Ishikawa (cell line): ENCODE measurements around the gene SH2B2.
"Not testable (repeated sequence)": the region's sequence is repeated elsewhere in the genome, so short reads cannot be mapped to it uniquely, and the experiment has no call there.

Source experiments
- CEBPB ChIP-seq: IDR thresholded peaks from 2 replicates; pipeline ENCODE4 v1.6.1; 2012
- CREB1 ChIP-seq: IDR thresholded peaks from 2 replicates; pipeline ENCODE4 v1.6.1; 2012; ENCODE audit warnings: low read depth
- EGR1 ChIP-seq: IDR thresholded peaks from 2 replicates; pipeline ENCODE4 v1.6.1; 2012
- EP300 ChIP-seq: IDR thresholded peaks from 2 replicates; pipeline ENCODE4 v1.6.1; 2012; ENCODE audit warnings: borderline replicate concordance
- FOXM1 ChIP-seq: IDR thresholded peaks from 2 replicates; pipeline ENCODE4 v1.6.1; 2012; ENCODE audit warnings: low read depth, borderline replicate concordance
- NFIC ChIP-seq: IDR thresholded peaks from 2 replicates; pipeline ENCODE4 v1.6.1; 2012
- RAD21 ChIP-seq: IDR thresholded peaks from 2 replicates; pipeline ENCODE4 v1.6.1; 2012; ENCODE audit warnings: low read depth
- TAF1 ChIP-seq: IDR thresholded peaks from 2 replicates; pipeline ENCODE4 v1.6.1; 2012; ENCODE audit warnings: low read depth, mild to moderate bottlenecking
- TCF12 ChIP-seq: IDR thresholded peaks from 2 replicates; pipeline ENCODE4 v1.6.1; 2012; ENCODE audit warnings: low read depth
- TEAD4 ChIP-seq: IDR thresholded peaks from 2 replicates; pipeline ENCODE4 v1.6.1; 2012
- YY1 ChIP-seq: IDR thresholded peaks from 2 replicates; pipeline ENCODE4 v1.6.1; 2012; ENCODE audit warnings: low read depth
- ZBTB7A ChIP-seq: IDR thresholded peaks from 2 replicates; pipeline ENCODE4 v1.6.1; 2012; ENCODE audit warnings: low read depth
- TF ChIP-seq, protein P1 (sequence below): IDR thresholded peaks from 2 replicates; pipeline ENCODE4 v1.6.1; 2012
- TF ChIP-seq, protein P2 (sequence below): IDR thresholded peaks from 2 replicates; pipeline ENCODE4 v1.6.1; 2012; ENCODE audit warnings: low read depth, mild to moderate bottlenecking
- TF ChIP-seq, protein P3 (sequence below): IDR thresholded peaks from 2 replicates; pipeline ENCODE4 v1.6.1; 2012

SH2B2 gene

DNA sequence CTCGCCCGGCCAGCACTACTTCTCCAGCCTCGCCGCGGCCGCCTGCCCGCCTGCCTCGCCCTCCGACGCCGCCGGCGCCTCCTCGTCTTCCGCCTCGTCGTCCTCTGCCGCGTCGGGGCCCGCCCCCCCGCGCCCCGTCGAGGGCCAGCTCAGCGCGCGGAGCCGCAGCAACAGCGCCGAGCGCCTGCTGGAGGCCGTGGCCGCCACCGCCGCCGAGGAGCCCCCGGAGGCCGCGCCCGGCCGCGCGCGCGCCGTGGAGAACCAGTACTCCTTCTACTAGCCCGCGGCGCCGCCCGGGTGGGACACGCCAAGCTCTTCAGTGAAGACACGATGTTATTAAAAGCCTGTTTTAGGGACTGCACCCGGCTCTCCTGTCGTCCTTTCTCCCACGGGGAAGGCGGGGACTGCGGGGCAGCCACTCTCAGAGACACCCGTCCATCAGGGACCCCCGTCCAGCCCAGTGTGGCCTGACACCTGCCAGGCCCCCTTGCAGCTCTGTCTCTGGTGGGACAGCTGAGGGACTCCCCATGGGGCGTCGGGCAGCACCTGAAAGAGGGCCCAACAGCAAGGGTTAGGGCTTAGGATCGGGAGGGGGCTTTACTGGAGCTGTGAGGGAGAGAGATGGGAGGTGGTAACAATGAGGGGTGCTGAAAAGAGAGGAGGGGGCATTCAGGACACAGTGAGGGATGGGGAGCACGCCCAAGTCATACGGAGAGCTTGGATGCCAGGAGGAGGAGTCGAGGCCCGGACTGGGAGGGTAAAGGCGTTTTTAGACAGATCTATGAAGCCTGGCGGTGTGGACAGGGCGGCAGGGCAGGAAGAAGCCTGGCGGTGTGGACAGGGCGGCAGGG lies 34.9 kb downstream of the SH2B2 start:
- no peak for TF ChIP-seq CREB1
- TF ChIP-seq EGR1 = no peak
- TF ChIP-seq YY1 = no peak
- TF ChIP-seq, protein P1, sequence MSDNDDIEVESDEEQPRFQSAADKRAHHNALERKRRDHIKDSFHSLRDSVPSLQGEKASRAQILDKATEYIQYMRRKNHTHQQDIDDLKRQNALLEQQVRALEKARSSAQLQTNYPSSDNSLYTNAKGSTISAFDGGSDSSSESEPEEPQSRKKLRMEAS = no peak
- TF ChIP-seq ZBTB7A = no peak
- no peak for TF ChIP-seq NFIC
- no peak for TF ChIP-seq TCF12
- TF ChIP-seq, protein P2, sequence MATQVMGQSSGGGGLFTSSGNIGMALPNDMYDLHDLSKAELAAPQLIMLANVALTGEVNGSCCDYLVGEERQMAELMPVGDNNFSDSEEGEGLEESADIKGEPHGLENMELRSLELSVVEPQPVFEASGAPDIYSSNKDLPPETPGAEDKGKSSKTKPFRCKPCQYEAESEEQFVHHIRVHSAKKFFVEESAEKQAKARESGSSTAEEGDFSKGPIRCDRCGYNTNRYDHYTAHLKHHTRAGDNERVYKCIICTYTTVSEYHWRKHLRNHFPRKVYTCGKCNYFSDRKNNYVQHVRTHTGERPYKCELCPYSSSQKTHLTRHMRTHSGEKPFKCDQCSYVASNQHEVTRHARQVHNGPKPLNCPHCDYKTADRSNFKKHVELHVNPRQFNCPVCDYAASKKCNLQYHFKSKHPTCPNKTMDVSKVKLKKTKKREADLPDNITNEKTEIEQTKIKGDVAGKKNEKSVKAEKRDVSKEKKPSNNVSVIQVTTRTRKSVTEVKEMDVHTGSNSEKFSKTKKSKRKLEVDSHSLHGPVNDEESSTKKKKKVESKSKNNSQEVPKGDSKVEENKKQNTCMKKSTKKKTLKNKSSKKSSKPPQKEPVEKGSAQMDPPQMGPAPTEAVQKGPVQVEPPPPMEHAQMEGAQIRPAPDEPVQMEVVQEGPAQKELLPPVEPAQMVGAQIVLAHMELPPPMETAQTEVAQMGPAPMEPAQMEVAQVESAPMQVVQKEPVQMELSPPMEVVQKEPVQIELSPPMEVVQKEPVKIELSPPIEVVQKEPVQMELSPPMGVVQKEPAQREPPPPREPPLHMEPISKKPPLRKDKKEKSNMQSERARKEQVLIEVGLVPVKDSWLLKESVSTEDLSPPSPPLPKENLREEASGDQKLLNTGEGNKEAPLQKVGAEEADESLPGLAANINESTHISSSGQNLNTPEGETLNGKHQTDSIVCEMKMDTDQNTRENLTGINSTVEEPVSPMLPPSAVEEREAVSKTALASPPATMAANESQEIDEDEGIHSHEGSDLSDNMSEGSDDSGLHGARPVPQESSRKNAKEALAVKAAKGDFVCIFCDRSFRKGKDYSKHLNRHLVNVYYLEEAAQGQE = no peak
- no peak for TF ChIP-seq TEAD4
- TF ChIP-seq, protein P3, sequence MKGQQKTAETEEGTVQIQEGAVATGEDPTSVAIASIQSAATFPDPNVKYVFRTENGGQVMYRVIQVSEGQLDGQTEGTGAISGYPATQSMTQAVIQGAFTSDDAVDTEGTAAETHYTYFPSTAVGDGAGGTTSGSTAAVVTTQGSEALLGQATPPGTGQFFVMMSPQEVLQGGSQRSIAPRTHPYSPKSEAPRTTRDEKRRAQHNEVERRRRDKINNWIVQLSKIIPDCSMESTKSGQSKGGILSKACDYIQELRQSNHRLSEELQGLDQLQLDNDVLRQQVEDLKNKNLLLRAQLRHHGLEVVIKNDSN = no peak
- TF ChIP-seq EP300 = no peak
- TF ChIP-seq TAF1 = no peak
- no peak for TF ChIP-seq FOXM1

DNA sequence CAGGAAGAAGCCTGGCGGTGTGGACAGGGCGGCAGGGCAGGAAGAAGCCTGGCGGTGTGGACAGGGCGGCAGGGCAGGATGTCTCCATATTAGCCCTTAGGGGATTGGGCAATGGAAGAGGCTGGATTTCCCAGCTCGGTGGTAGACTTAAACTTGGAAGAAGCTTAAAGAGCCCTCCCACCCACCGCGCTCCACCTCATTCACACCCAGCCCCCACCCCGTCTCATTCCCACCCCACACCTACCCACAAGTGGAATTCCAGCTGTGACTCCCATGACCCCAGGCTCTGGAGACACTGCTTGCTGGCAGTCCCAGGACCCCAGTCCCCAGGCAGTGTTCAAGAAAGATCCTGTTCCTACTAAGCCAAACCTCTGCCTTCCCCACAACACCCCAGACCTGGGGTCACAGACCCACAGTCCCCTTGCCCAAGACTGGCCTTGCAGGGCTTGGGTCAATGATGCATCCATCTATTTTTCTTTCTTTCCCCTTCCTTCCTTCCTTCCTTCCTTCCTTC lies 35.6 kb downstream of the SH2B2 start:
- TF ChIP-seq, protein P1 = no peak
- no peak for TF ChIP-seq YY1
- no peak for TF ChIP-seq EGR1
- no peak for TF ChIP-seq EP300
- no peak for TF ChIP-seq CREB1

DNA sequence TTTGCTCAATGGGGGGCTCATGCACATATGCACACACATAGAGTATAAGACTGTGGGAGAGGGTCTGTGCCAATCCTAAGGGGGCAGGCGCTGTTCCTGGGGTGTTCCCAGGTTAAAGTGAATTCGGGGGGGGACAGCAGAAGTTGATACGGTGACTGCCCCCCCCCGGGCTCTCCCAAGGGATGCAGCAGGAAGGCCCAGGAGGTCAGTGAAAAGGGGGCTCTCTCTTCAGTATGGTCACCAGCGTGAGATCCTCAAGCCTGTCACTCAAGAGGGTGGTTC lies 37.2 kb downstream of the SH2B2 start:
- no peak for TF ChIP-seq RAD21
- no peak for TF ChIP-seq CREB1
- TF ChIP-seq YY1 = no peak
- TF ChIP-seq, protein P1 = no peak
- TF ChIP-seq ZBTB7A = no peak
- no peak for TF ChIP-seq CEBPB
- no peak for TF ChIP-seq TEAD4
- TF ChIP-seq, protein P3 = no peak

DNA sequence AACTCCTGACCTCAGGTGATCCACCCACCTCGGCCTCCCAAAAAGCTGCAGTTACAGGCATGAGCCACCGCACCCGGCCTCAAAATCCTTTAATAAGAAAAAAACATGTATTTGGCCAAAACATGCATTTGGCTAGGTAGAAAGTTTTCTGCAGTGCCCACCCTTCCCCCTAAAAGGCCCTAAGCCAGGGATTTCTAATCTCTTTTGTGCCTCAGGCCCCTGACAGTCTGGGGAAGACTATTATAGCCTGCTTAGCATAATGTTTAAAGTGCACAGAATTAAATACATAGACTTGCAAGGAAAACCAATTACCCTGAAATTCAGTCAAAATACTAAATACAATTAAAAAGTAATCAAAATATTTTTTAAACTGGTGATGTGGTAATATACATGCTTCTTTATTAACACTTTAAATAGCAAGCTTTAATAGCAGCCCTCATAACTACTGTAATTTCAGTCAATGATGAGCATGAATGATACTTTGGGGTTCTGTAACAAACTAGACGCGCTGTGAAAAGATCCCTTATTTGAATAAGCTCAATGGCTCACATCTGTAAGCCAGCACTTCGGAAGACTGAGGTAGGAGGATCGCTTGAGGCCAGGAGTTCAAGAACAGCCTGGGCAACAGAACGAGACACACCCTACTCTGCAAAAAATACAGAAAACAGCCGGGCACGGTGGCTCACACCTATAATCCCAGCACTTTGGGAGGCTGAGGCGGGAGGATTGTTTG lies 39.7 kb downstream of the SH2B2 start:
- TF ChIP-seq ZBTB7A (no peak), TAF1 (no peak), NFIC (no peak), CEBPB (no peak), CREB1 (no peak), EGR1 (no peak)
- TF ChIP-seq, protein P3 = no peak

DNA sequence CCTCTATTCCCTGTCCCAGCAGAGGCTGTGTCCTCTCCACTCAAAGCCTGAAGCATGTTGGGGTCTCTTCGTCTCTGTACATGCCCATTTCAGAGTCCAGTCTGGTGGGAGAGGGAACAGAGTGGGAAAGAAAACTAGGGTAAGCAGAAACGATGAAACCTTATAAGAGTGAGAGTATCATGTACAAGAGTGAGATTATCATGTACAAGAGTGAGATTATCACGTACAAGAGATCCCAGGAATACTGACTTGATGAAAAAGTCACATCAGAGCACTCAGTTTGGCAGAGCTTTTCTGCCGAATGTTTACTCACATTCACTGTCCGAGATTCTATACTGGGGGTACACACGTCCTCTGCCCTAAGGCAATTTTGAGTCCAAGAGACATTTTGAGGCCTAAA lies 69.7 kb downstream of the SH2B2 start, which contains the start of gene SPDYE6:
Gene SPDYE6 (minus strand): TSS at position 101 of the 400 bp plus-strand sequence. CDS start 421 bp downstream, outside the sequence.
- TF ChIP-seq, protein P2 = not testable (repeated sequence)
- TF ChIP-seq, protein P3 = not testable (repeated sequence)
- not testable (repeated sequence) for TF ChIP-seq YY1
